Stimulated activated CD4-positive, alpha-beta T cell treated with anti-CD3 and anti-CD28 coated beads, Interleukin-15, amount 100 ng/mL, for 24 hours (primary cell): ENCODE measurements around the gene FCF1.
"Not testable (repeated sequence)": the region's sequence is repeated elsewhere in the genome, so short reads cannot be mapped to it uniquely, and the experiment has no call there.

Source experiments
- DNase-seq: peaks from one replicate; pipeline ENCODE4 v3.0.0-alpha.2; 2020

The FCF1 gene

GRCh38 chr14:74703043-74703442 is 9.9 kb upstream of the FCF1 start:
- no peak for DNase-seq

DNA sequence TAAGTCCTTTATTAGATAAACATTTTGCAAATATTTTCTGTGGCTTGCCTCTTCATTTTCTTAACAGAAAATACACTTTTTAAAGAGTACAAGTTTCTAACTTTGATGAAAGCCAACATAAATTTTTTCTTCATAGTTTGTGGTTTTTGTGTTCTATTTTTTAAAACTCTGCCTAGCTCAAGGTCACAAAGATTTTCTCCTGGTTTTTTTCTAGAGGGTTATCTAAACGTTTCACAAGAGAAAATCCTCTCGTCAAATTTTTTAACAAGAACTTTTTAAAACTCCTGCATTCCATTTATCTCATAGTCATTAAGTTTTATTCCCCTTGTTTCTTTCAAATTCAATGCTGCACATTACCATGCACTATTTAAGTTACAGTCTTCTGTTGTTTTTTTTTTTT is 8.3 kb upstream of the FCF1 start:
- no peak for DNase-seq

DNA sequence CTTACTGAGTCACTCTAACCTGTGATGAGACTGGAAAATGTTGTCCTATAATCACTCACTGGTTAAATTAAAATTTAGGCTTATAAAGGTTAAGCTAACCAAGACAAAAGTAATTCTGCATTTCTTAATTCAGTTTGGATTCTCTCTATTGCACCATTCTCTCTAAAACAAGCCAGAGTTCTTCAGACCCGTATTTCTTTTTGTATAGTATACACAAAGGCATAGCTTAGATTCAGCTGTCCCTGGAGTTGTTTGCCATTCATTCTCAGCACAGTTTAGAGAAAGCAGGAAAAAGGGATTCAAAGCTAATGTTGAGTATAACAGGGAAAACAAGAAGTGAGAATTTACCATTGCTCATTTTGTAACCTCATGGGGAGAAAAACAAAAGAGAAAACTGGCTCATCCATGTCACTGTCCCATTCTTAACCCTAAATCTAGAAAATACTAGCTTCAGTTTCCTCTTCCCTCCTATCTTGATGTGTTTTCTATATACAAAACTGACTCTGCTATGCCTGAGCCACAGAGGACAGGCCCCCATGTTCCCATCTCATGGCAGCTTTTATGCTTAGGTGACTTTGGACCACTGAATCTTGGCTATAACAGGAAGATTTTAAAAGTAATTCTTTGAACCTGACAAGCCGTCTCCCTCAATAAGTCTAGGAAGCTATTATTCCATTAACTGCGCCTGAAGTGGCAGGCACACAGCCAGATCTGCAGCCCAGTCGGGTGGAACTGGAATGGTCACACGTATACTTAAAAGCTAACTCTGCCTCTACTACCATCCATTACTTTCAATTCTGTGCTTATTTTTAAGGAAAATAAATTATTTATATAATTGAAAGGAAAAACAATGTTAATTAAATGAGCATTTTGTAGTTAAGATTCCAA is 7.1 kb upstream of the FCF1 start:
- no peak for DNase-seq

- DNase-seq: no peak
Observed at GRCh38 chr14:74710480-74710879, 2.5 kb upstream of the FCF1 start.

GRCh38 chr14:74711651-74712050 is 1.3 kb upstream of the FCF1 start:
- no peak for DNase-seq

DNA sequence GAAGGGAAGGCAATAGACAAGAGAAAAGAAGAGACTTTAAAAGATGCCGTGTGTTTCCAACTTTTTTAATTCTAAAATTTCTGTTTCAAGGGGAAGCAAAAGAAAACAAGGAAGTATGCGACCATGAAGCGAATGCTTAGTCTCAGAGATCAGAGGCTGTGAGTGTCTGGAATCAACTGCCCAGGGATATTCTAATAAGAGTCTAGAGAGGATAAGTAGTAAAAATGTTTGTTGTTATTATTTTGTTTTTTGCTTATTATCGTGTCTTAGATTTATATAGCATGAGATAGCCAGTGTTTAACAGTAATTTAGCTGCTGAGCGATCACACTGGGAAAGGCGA is 421 bp downstream of the FCF1 start:
- DNase-seq: no peak

DNA sequence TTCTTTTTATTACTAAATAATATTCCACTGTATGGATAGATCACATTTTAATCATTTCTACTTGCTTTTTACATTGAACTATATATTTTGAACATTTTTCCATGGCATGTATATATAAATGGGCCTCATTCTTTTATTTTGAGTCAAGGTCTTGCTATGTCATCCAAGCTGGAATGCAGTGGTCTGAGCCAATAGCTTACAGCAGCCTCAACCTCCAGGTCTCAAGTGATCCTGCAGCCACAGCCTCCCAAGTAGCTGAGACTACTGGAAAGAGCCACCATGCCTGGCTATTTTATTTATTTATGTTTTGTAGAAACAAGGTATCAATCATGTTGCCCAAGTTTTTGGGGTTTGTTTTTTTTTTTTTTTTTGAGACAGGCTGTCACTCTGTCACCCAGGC is 7.6 kb downstream of the FCF1 start:
- DNase-seq: no peak

DNA sequence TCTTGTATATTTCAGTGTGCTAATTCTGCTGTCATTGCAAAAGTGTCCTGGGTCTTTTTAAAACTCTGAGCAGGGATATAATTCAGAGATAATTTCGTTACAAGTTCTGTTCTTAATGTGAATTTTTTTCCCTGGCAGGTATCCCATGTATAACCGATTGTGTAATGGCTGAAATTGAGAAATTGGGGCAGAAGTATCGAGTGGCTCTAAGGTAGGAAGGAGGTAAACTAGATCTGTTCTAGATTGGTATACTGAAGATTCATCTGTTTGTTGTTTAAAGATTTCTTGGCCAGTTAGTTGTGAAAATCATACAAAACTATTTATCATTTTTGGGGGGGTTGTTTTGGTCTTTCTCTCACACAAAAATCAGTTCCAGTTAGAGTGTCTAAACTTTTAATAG is 10.2 kb downstream of the FCF1 start:
- DNase-seq: no peak

DNA sequence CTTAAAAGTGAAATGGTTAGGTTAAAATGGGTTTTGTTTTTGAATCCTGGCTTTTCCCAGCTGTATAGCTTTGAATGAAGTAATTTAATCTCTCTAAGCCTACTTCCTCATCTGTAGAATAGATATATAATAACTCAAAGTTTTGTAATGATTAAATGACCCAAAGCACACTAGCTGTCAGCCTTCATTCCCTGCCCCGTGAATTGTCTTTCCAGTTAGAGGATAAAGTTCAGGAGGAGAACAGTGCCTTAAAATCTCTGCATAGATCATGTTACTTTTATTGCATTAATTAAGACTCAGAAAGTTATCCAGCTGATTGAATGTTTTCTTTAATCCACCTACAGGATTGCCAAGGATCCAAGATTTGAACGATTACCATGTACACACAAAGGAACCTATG is 19.4 kb downstream of the FCF1 start:
- DNase-seq: no peak

DNA sequence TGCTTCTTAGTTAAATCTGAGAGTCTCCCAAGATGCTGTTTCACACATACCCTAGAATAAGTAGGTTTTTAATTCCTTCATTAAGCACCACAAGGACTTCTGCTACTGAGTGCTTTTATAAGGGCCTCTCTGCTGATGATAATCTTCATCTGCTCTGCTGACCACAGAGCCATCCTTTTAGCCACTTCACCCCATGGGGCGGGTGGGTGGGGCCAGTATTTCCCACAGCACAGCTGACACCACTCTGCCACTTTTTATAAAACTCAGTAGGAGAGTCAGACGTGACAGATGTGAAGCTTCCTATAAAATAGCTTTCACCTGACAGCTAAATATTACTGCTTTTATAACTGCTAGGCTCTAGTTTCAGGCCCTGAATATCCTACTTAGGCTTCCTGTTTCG is 20.3 kb downstream of the FCF1 start:
- DNase-seq: no peak

DNA sequence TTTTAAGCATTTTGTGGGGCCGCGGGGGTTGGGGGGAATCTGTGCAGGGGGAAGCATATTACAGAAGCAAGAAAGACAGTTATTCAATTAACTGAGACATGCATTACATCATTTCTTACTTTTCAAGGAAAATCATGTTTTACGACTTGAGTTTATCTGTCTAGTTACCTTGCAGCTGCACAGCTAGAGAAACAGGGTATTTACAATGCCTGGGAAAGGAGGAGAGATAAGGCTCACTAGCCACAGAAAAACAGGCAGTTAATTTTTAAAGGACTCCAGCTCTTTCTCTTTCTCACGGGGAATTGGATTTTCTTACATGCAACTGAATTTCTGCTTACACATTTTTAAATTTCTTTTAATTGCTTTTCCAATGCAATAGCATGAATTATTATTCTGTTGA is 22.2 kb downstream of the FCF1 start:
- DNase-seq: no peak

GRCh38 chr14:74737753-74738325 is 24.9 kb downstream of the FCF1 start:
- DNase-seq: no peak

DNA sequence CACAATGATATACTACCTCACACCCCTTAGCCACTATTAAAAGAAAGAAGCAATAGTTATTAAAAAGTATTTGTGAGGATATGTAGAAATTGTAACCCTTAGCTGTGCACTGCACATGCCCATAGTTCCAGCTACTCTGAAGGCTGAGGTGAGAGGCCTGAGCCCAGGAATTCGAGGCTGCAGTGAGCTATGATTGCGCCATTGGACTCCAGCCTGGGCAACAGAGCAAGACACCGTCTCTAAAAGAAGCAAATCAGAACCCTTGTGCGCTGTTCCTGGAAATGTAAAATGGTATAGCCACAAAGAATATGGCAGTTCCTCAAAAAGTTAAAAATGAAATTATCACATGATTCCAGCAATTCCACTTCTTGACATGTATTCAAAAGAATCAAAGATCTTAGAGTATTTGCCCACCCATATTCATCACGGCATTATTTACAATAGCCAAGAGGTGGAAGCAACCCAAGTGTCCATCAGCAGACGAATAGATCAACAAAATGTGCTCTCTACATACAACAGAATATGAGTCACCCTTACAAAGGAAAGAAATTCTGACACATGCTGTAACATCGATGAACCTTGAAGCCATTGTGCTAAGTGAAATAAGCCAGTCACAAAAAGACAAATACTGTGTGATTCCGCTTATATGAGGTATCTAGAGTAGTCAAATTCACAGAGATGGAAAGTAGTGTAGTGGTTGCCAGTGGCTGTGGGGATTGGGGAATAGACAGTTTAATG is 26.5 kb downstream of the FCF1 start:
- DNase-seq: no peak

GRCh38 chr14:74747237-74747636 is 34.3 kb downstream of the FCF1 start:
- no peak for DNase-seq

GRCh38 chr14:74754157-74754556 is 41.2 kb downstream of the FCF1 start:
- DNase-seq: no peak

DNA sequence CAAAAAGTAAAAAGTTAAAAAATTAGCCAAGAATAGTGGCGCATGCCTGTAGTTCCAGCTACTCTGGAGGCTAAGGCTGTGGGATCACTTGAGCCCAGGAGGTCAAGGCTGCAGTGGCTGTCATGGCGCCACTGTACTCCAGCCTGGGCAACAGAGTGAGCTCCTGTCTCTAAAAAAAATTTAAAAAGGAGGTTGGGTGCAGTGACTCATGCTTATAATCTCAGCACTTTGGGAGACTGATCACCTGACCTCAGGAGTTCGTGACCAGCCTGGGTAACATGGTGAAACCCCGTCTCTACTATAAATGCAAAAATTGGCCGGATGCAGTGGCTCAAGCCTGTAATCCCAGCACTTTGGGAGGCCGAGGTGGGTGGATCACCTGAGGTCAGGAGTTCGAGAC is 42.0 kb downstream of the FCF1 start:
- no peak for DNase-seq

DNA sequence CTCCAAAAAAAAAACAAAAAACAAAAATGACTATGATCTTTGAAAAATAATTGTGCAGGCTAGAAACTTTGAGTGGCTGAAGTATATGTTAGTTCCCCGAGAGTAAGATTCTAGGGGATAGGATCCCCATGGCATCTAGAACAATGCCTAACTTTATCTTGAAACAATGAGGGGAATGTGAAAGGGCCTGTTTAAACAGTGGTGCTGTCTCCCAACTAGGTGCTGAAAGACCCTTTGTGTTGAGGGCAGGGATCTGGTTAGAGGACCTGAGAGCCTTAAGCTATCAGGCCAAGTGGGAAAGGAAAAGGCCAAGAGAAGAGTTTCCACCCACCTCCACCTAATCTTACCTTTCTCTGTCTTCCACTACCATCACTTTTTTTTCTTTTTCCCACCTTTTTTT is 43.4 kb downstream of the FCF1 start:
- DNase-seq: no peak

GRCh38 chr14:74758505-74758904 is 45.6 kb downstream of the FCF1 start:
- not testable (repeated sequence) for DNase-seq

- DNase-seq: peak; percentile 93
Observed at GRCh38 chr14:74762917-74763802, 50.2 kb downstream of the FCF1 start, which contains the start of gene YLPM1. Gene YLPM1, plus strand, starts transcription at chr14:74763316. Its CDS starts 174 bp downstream, at chr14:74763490.

- peak; percentile 17 for DNase-seq
Observed at GRCh38 chr14:74763803-74764531, 51.0 kb downstream of the FCF1 start.

GRCh38 chr14:74765721-74766120 is 52.8 kb downstream of the FCF1 start:
- no peak for DNase-seq

DNA sequence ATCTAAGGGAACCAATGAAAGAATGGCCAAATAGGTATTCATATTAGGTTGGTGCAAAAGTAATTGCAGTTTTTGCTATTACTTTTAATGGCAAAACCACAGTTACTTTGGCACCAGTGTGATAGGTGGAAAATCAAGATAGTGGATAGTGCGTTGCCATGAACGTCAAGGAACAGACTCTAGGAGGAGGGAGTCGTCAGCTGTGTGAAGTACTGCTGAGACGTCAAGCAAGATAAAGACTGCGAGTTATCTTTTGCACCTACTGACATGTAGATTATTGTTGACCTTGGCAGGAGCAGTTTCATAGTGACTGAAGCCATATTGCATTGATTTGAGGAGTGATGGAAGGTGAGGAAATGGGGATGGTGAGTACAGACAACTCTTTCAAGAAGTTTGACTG is 58.5 kb downstream of the FCF1 start:
- DNase-seq: no peak
